ENCODE measurements around the gene LINC01488. TPM values are rescaled to one million over a fixed set of nuclear protein-coding genes. Genes with fewer than 3 reads are reported as not detected.

The LINC01488 gene
- total RNA-seq, 1 donor from 2014 or later = not detected

GRCh38 chr11:69443968-69444364, 37.5 kb upstream of the LINC01488 start:
- H3K27ac ChIP-seq = peak overlapping the region; percentile 86
- TF ChIP-seq CTCF (IDR thresholded peaks at IDR 0.05) = no peak
- H3K4me3 ChIP-seq = peak overlapping the region; percentile 47
- H3K4me1 ChIP-seq = peaks cover 48% of the 10 kb centered on the region
- intact Hi-C loops (cut with DNase I) = no loop called here
- H3K9me3 ChIP-seq = no peaks in the 10 kb centered on the region
- DNase-seq = no peak
- H3K36me3 ChIP-seq = no peaks in the 10 kb centered on the region
- ATAC-seq = no peak
- H3K27me3 ChIP-seq = no peaks in the 10 kb centered on the region

GRCh38 chr11:69444381-69445130, 36.9 kb upstream of the LINC01488 start:
- TF ChIP-seq CTCF (IDR thresholded peaks at IDR 0.05) = peak; percentile 39
- intact Hi-C loops (cut with DNase I) = no loop called here
- Histone ChIP-seq H3K27ac (peak overlapping the region; percentile 86), H3K36me3 (no peaks in the 10 kb centered on the region), H3K27me3 (no peaks in the 10 kb centered on the region), H3K9me3 (no peaks in the 10 kb centered on the region), H3K4me3 (peak overlapping the region; percentile 47), H3K4me1 (peaks cover 54% of the 10 kb centered on the region)
- ATAC-seq (peak; percentile 85), DNase-seq (peak; percentile 91)

- H3K27ac ChIP-seq = peak overlapping the region; percentile 78
These were observed 36.4 kb upstream of the LINC01488 start for GRCh38 chr11:69445131-69445470.

GRCh38 chr11:69446108-69446507, 35.4 kb upstream of the LINC01488 start:
- Histone ChIP-seq H3K36me3 (no peaks in the 10 kb centered on the region), H3K27me3 (no peaks in the 10 kb centered on the region), H3K4me1 (peaks cover 62% of the 10 kb centered on the region), H3K4me3 (no peak overlapping the region), H3K9me3 (no peaks in the 10 kb centered on the region), H3K27ac (no peak overlapping the region)
- no peak for TF ChIP-seq CTCF (IDR thresholded peaks at IDR 0.05)
- no peak for ATAC-seq
- intact Hi-C loops (cut with DNase I) = no loop called here
- DNase-seq = no peak

More at GRCh38 chr11:69445131-69445470, 36.4 kb upstream of the LINC01488 start:
- Histone ChIP-seq H3K36me3 (no peaks in the 10 kb centered on the region), H3K9me3 (no peaks in the 10 kb centered on the region), H3K4me3 (peak overlapping the region; percentile 23), H3K27me3 (no peaks in the 10 kb centered on the region), H3K4me1 (peaks cover 60% of the 10 kb centered on the region)
- ATAC-seq = no peak
- intact Hi-C loops (cut with DNase I) = no loop called here
- no peak for TF ChIP-seq CTCF (IDR thresholded peaks at IDR 0.05)
- no peak for DNase-seq

- Histone ChIP-seq H3K4me1 (peaks cover 55% of the 10 kb centered on the region), H3K27ac (no peak overlapping the region), H3K27me3 (no peaks in the 10 kb centered on the region), H3K36me3 (no peaks in the 10 kb centered on the region), H3K9me3 (no peaks in the 10 kb centered on the region), H3K4me3 (no peak overlapping the region)
- no peak for DNase-seq
- intact Hi-C loops (cut with DNase I) = no loop called here
- ATAC-seq = peak; percentile 4
- TF ChIP-seq CTCF (IDR thresholded peaks at IDR 0.05) = no peak
These were observed 33.7 kb upstream of the LINC01488 start for GRCh38 chr11:69447786-69448185.

Data from upper lobe of right lung (tissue), 1 donor.